ENCODE results near the gene HIVEP3. TPM values are rescaled to one million over a fixed set of nuclear protein-coding genes. Genes with fewer than 3 reads are reported as not detected.

HIVEP3 gene
- total RNA-seq, 1 experiment from 2014 or later = 11.0 TPM

DNA sequence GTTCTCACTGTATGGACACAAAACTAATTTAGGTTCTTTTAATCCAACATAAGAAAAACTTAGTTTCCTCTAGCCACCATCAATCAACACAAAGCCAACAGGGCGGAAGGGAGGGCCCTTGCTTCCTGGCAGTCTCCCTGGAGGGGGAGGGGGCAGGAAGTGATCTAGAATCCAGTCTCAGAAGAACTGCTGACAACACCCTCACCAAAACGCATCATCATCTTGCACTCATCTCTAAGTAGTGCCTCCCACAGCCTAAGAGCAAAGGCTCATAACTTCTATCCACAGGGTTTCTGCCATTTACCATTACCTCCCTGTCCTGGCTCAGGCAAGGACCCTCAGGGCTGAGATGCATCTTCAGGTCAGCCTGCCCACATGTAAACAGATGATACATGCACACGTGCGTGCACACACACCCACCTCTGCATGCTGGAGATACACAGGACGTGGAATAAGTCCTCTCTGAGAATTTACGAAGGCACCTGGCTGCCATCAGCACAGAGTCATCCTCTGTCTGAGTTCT is 20.5 kb downstream of the HIVEP3 start:
- POLR2A ChIA-PET (ENCODE audit: unreplicated experiment) = no interaction called here
- Histone ChIP-seq H3K4me2 (no peak overlapping the region), H3K4me1 (replicated peaks; ENCODE audit: insufficient read depth) (peaks cover 64% of the 10 kb centered on the region), H3K9me3 (ENCODE audit: insufficient read depth, low read depth) (no peaks in the 10 kb centered on the region), H3K9me2 (ENCODE audit: insufficient read depth) (no peaks in the 10 kb centered on the region), H3K4me3 (no peak overlapping the region), H3K27me3 (ENCODE audit: insufficient read depth, low read depth) (no peaks in the 10 kb centered on the region), H3K79me2 (ENCODE audit: low read depth) (peaks cover 72% of the 10 kb centered on the region), H3K27ac (no peak overlapping the region), H4K20me1 (ENCODE audit: insufficient read depth) (no peaks in the 10 kb centered on the region), H3K36me3 (ENCODE audit: low read depth) (no peaks in the 10 kb centered on the region), H2AFZ (no peak overlapping the region), H3F3A (ENCODE audit: insufficient read depth, low read depth) (peaks cover 32% of the 10 kb centered on the region)
- intact Hi-C loops (cut with micrococcal nuclease; ENCODE audit: unreplicated experiment) = no loop called here
- no peak for DNase-seq
- BruUV-seq (replicated peaks) = no TSS peak
- CTCF ChIA-PET = no interaction called here
- TF ChIP-seq, protein P1, sequence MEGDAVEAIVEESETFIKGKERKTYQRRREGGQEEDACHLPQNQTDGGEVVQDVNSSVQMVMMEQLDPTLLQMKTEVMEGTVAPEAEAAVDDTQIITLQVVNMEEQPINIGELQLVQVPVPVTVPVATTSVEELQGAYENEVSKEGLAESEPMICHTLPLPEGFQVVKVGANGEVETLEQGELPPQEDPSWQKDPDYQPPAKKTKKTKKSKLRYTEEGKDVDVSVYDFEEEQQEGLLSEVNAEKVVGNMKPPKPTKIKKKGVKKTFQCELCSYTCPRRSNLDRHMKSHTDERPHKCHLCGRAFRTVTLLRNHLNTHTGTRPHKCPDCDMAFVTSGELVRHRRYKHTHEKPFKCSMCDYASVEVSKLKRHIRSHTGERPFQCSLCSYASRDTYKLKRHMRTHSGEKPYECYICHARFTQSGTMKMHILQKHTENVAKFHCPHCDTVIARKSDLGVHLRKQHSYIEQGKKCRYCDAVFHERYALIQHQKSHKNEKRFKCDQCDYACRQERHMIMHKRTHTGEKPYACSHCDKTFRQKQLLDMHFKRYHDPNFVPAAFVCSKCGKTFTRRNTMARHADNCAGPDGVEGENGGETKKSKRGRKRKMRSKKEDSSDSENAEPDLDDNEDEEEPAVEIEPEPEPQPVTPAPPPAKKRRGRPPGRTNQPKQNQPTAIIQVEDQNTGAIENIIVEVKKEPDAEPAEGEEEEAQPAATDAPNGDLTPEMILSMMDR (conservative IDR thresholded peaks at IDR 0.05) = no peak
- TF ChIP-seq EZH2 (IDR thresholded peaks at IDR 0.05; ENCODE audit: low read depth) = no peak

DNA sequence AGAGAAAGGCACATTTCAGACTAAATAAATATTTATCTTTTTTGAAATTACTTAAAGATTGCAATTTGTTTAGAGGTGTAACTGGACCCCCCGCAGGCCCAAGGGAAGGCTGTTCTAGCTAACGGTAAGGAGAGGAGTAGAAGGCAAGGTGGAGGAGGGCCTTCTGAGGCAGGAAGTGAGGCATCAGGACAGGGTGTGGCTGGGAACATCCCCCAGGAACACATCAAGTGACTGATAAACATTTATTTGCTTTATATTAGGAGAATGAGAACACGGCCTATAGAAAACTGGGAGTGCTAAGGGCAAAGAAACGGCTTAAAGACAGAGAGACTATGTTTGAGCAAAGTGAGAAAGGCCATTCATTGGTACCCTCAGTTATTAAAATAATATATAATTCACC is 23.2 kb downstream of the HIVEP3 start:
- no peak overlapping the region for H2AFZ ChIP-seq
- H3K79me2 ChIP-seq (ENCODE audit: low read depth) = peaks cover 69% of the 10 kb centered on the region
- H3K9me3 ChIP-seq (ENCODE audit: insufficient read depth, low read depth) = no peaks in the 10 kb centered on the region
- peaks cover 57% of the 10 kb centered on the region for H3K4me1 ChIP-seq (replicated peaks; ENCODE audit: insufficient read depth)
- H3F3A ChIP-seq (ENCODE audit: insufficient read depth, low read depth) = peaks cover 7% of the 10 kb centered on the region
- DNase-seq = no peak
- no TSS peak for BruUV-seq (replicated peaks)
- H3K27ac ChIP-seq = no peak overlapping the region
- H3K4me3 ChIP-seq = no peak overlapping the region
- 0 out of 2 replicates have a peak overlapping the region, but pooled peaks have one; percentile 9 for H3K4me2 ChIP-seq
- ChIA-PET POLR2A (ENCODE audit: unreplicated experiment) (no interaction called here), CTCF (no interaction called here)
- H3K27me3 ChIP-seq (ENCODE audit: insufficient read depth, low read depth) = no peaks in the 10 kb centered on the region
- H4K20me1 ChIP-seq (ENCODE audit: insufficient read depth) = no peaks in the 10 kb centered on the region
- intact Hi-C loops (cut with micrococcal nuclease; ENCODE audit: unreplicated experiment) = no loop called here
- TF ChIP-seq, protein P1 (conservative IDR thresholded peaks at IDR 0.05) = no peak
- TF ChIP-seq EZH2 (IDR thresholded peaks at IDR 0.05; ENCODE audit: low read depth) = no peak
- no peaks in the 10 kb centered on the region for H3K9me2 ChIP-seq (ENCODE audit: insufficient read depth)
- no peaks in the 10 kb centered on the region for H3K36me3 ChIP-seq (ENCODE audit: low read depth)

DNA sequence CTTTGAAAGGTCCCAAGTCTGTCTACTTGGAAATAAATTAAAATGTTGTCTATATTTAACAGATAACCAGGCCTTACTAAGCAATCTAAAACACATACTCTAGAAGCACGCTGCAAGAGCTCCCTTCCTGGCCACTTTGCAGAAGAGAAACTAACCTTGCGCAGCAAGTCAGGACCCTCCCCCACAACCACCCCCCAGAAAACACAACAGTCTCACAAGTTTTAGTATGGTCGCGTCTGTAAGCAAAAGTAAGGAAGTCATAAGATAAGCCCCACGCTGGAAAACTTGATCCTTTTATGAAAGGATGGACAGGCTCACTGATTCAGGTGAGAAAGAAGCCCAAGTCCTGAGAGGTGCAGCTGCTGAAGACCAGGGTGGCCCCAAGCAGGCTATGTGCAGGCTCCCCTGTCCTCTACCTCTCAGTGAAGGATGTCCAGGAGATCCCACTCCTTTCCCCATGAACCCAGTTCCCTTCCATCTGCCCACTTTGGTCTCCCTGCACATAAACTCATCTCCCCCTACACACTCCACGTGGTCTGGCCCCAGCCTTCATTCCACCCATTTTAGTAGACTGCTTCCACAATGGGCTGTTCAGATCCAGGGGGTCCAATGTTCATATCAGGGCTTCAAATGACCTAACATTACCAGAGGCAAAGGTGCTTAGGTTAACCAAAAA is 23.8 kb downstream of the HIVEP3 start:
- ChIA-PET POLR2A (ENCODE audit: unreplicated experiment) (interaction anchor here (0.7 kb wide), 1 partner anchor 283 kb away, joined by 6 read pairs; no protein-coding TSS in a partner anchor), CTCF (interaction anchor here (1.1 kb wide), 1 partner anchor 9 kb away, joined by 3 read pairs; no protein-coding TSS in a partner anchor)
- peaks cover 55% of the 10 kb centered on the region for H3K4me1 ChIP-seq (replicated peaks; ENCODE audit: insufficient read depth)
- no peaks in the 10 kb centered on the region for H3K36me3 ChIP-seq (ENCODE audit: low read depth)
- H3K9me3 ChIP-seq (ENCODE audit: insufficient read depth, low read depth) = no peaks in the 10 kb centered on the region
- no peaks in the 10 kb centered on the region for H4K20me1 ChIP-seq (ENCODE audit: insufficient read depth)
- H3K4me3 ChIP-seq = no peak overlapping the region
- H3K27me3 ChIP-seq (ENCODE audit: insufficient read depth, low read depth) = no peaks in the 10 kb centered on the region
- H3K4me2 ChIP-seq = no peak overlapping the region
- DNase-seq = no peak
- H3F3A ChIP-seq (ENCODE audit: insufficient read depth, low read depth) = peaks cover 6% of the 10 kb centered on the region
- no peaks in the 10 kb centered on the region for H3K9me2 ChIP-seq (ENCODE audit: insufficient read depth)
- peaks cover 68% of the 10 kb centered on the region for H3K79me2 ChIP-seq (ENCODE audit: low read depth)
- intact Hi-C loops (cut with micrococcal nuclease; ENCODE audit: unreplicated experiment) = no loop called here
- no TSS peak for BruUV-seq (replicated peaks)
- H3K27ac ChIP-seq = no peak overlapping the region
- H2AFZ ChIP-seq = no peak overlapping the region
- TF ChIP-seq, protein P1 (conservative IDR thresholded peaks at IDR 0.05) = no peak
- TF ChIP-seq EZH2 (IDR thresholded peaks at IDR 0.05; ENCODE audit: low read depth) = no peak
